HepG2 (cell line): Measurements from ENCODE around the gene TBC1D14. TPM values are rescaled to one million over a fixed set of nuclear protein-coding genes. Genes with fewer than 3 reads are reported as not detected.
A peak's percentile ranks its signal among the peaks of the same experiment; 100 is the strongest.

Source experiments
- ATAC-seq: fragments of 200-7000 bp; cut with Tn5 transposase; 3 replicates; pipeline ENCODE4 v1.9.1; 2020; ENCODE audit warnings: mild to moderate bottlenecking, moderate library complexity
- BruUV-seq: library from RNA; stranded (reverse); fragments of 400-500 nt; replicated peaks from 2 replicates; lab custom pipeline; 2021; lab: Mats Ljungman, UMichigan
- CTCF ChIA-PET: fragments of 300-600 bp; formaldehyde crosslinking; extraction: SDS; loops from one replicate; lab custom pipeline; 2021; ENCODE audit warnings: low total read pairs, inconsistent platforms, low intra/inter-chr PET ratio; lab: Yijun Ruan, JAX
- POLR2A ChIA-PET: fragments of 350-600 bp; sonication (Branson Sonifier 250); formaldehyde crosslinking; loops from one replicate; lab custom pipeline; 2020; ENCODE audit warnings: antibody characterized with exemption, inconsistent platforms; lab: Yijun Ruan, JAX
- DNase-seq: peaks from one replicate; pipeline ENCODE4 v3.0.0-alpha.2; 2015; ENCODE audit warnings: low spot score
- FAIRE-seq: peaks from 3 replicates; lab custom pipeline; 2011; peaks lifted over from hg19 to GRCh38; lab: Jason Lieb, UNC
- H2AFZ ChIP-seq: one replicate; pipeline ENCODE4 v1.6.1; 2011; ENCODE audit warnings: low read length, inconsistent platforms
- H3K27ac ChIP-seq: fragments of 300-600 bp; 3 replicates; pipeline ENCODE4 v1.8.0; 2011; ENCODE audit warnings: mixed run types, mild to moderate bottlenecking, mixed read lengths, low read length, inconsistent platforms; ENCODE audit not compliant: insufficient read depth; ENCODE audit errors: extremely low read length
- H3K27me3 ChIP-seq, 2 experiments: fragments of 200-600 bp in 1 of 2; 2 replicates in 1 of 2; 3 replicates in 1 of 2; pipeline versions ENCODE4 v1.6.0 to v1.8.0; 2011; ENCODE audit warnings: low read length in 2 of 2, mild to moderate bottlenecking in 2 of 2, moderate library complexity in 2 of 2, inconsistent platforms in 1 of 2; ENCODE audit not compliant: insufficient read depth in 2 of 2, control insufficient read depth in 1 of 2
- H3K36me3 ChIP-seq, 2 experiments: fragments of 200-600 bp in 1 of 2; replicated peaks in 1 of 2; 2 replicates in 1 of 2; 3 replicates in 1 of 2; pipeline versions ENCODE4 v1.5.1 to v1.8.0; 2011; ENCODE audit warnings: low read length in 2 of 2, inconsistent platforms in 1 of 2; ENCODE audit not compliant: insufficient read depth in 2 of 2, control insufficient read depth in 1 of 2
- H3K4me1 ChIP-seq: 2 replicates; pipeline ENCODE4 v1.5.1; 2012; ENCODE audit warnings: low read length, inconsistent platforms; ENCODE audit not compliant: insufficient read depth
- H3K4me2 ChIP-seq: 2 replicates; pipeline ENCODE4 v1.6.0; 2011; ENCODE audit warnings: low read depth, low read length, inconsistent platforms
- H3K4me3 ChIP-seq, 3 experiments: fragments of 200-600 bp in 1 of 3; sonication (generic), shearing (Covaris generic) in 1 of 3; replicated peaks in 1 of 3; 2 replicates each; pipeline ENCODE4 v1.5.1; 2011 to 2016; ENCODE audit warnings: low read length in 3 of 3, inconsistent platforms in 2 of 3, low read depth in 2 of 3, mild to moderate bottlenecking in 2 of 3, control low read depth in 1 of 3, mixed read lengths in 1 of 3; ENCODE audit not compliant: insufficient read depth in 1 of 3
- H3K79me2 ChIP-seq: one replicate; pipeline ENCODE4 v1.6.1; 2011; ENCODE audit warnings: low read length, inconsistent platforms; ENCODE audit not compliant: insufficient read depth
- H3K9ac ChIP-seq: 2 replicates; pipeline ENCODE4 v1.6.0; 2011; ENCODE audit warnings: mild to moderate bottlenecking, low read depth, low read length, inconsistent platforms; ENCODE audit not compliant: insufficient read depth
- H3K9me3 ChIP-seq: 2 replicates; pipeline ENCODE4 v1.5.1; 2012; ENCODE audit warnings: mild to moderate bottlenecking, low read length
- H4K20me1 ChIP-seq: 2 replicates; pipeline ENCODE4 v1.6.0; 2011; ENCODE audit warnings: inconsistent platforms, mild to moderate bottlenecking, low read length, moderate library complexity; ENCODE audit not compliant: insufficient read depth
- ATF7-NPFF ChIP-seq: sonication (generic); formaldehyde crosslinking; IDR thresholded peaks from 2 replicates; pipeline ENCODE4 v1.8.1; 2023; ENCODE audit warnings: mild to moderate bottlenecking, low read depth, missing genetic modification reagents, moderate library complexity
- CAMTA2 ChIP-seq: sonication (generic); formaldehyde crosslinking; IDR thresholded peaks from 2 replicates; pipeline ENCODE4 v1.4.0; 2020; ENCODE audit warnings: mild to moderate bottlenecking, missing genetic modification reagents, borderline replicate concordance
- HDAC1 ChIP-seq: sonication (generic); formaldehyde crosslinking; IDR thresholded peaks from 2 replicates; pipeline ENCODE4 v1.5.1; 2020; ENCODE audit warnings: mild to moderate bottlenecking, missing genetic modification reagents
- HNF1A ChIP-seq, 2 experiments: sonication (generic) in 1 of 2; formaldehyde crosslinking in 1 of 2; IDR thresholded peaks; 2 replicates each; pipeline versions ENCODE4 v1.4.0 to v1.6.1; 2016 to 2020; ENCODE audit warnings: borderline replicate concordance in 1 of 2, low read depth in 1 of 2, mild to moderate bottlenecking in 1 of 2, missing genetic modification reagents in 1 of 2
- KMT2B ChIP-seq: IDR thresholded peaks from 2 replicates; pipeline ENCODE4 v1.6.1; 2016; ENCODE audit warnings: missing genetic modification reagents, missing compliant biosample characterization
- RFX3 ChIP-seq: IDR thresholded peaks from 2 replicates; pipeline ENCODE4 v1.6.1; 2016; ENCODE audit warnings: missing biosample characterization, missing genetic modification reagents
- SAP130 ChIP-seq: IDR thresholded peaks from 2 replicates; pipeline ENCODE4 v1.6.1; 2016; ENCODE audit warnings: low read depth
- TAF15 ChIP-seq: fragments of 200-400 bp; formaldehyde crosslinking; IDR thresholded peaks from one replicate; pipeline ENCODE4 v1.6.1; 2018; ENCODE audit warnings: mild to moderate bottlenecking, low read depth, low read length; ENCODE audit not compliant: poor library complexity, severe bottlenecking
- TRIM24 ChIP-seq: sonication (generic); formaldehyde crosslinking; IDR thresholded peaks from 2 replicates; pipeline ENCODE4 v1.8.0; 2022; ENCODE audit warnings: mild to moderate bottlenecking, missing genetic modification reagents
- WIZ ChIP-seq: sonication (generic); formaldehyde crosslinking; IDR thresholded peaks from 2 replicates; pipeline ENCODE4 v1.5.1; 2020; ENCODE audit warnings: mild to moderate bottlenecking, missing genetic modification reagents
- ZMYM2 ChIP-seq: sonication (generic); formaldehyde crosslinking; IDR thresholded peaks from 2 replicates; pipeline ENCODE4 v1.8.0; 2022; ENCODE audit warnings: mild to moderate bottlenecking, missing genetic modification reagents
- ZNF143 ChIP-seq: sonication (generic); formaldehyde crosslinking; IDR thresholded peaks from 2 replicates; pipeline ENCODE4 v1.4.0; 2020; ENCODE audit warnings: missing genetic modification reagents
- ZNF281 ChIP-seq: sonication (generic); formaldehyde crosslinking; IDR thresholded peaks from 2 replicates; pipeline ENCODE4 v1.4.0; 2020; ENCODE audit warnings: missing genetic modification reagents, borderline replicate concordance
- ZNF441 ChIP-seq: sonication (generic); formaldehyde crosslinking; IDR thresholded peaks from 2 replicates; pipeline ENCODE4 v1.7.0; 2021; ENCODE audit warnings: missing genetic modification reagents, borderline replicate concordance
- ZNF451 ChIP-seq: sonication (generic); formaldehyde crosslinking; IDR thresholded peaks from 2 replicates; pipeline ENCODE4 v1.5.0; 2020; ENCODE audit warnings: mild to moderate bottlenecking, missing genetic modification reagents
- ZNF557 ChIP-seq: sonication (generic); formaldehyde crosslinking; IDR thresholded peaks from 2 replicates; pipeline ENCODE4 v1.4.0; 2020; ENCODE audit warnings: missing genetic modification reagents
- ZSCAN25 ChIP-seq: sonication (generic); formaldehyde crosslinking; IDR thresholded peaks from 2 replicates; pipeline ENCODE4 v1.8.0; 2022; ENCODE audit warnings: mild to moderate bottlenecking, missing genetic modification reagents
- WGBS: methylation state at CpG from one replicate; pipeline ENCODE4 v1.1.6; 2017; ENCODE audit warnings: low lambda C conversion rate; 5-methylcytosine and 5-hydroxymethylcytosine counted together
- in situ Hi-C: cut with HindIII; loops from 2 replicates; pipeline ENCODE4 v1.10.0; 2017; ENCODE audit warnings: low pct_unique_long_range_greater_than_20kb; ENCODE audit not compliant: extremely low pct_ligation_motif_present
- intact Hi-C: fragments of 100-400 bp; cut with micrococcal nuclease; formaldehyde crosslinking; loops from one replicate; pipeline ENCODE4 v1.10.0; 2022; ENCODE audit not compliant: unreplicated experiment
- polyA plus RNA-seq, 8 experiments: library from polyadenylated mRNA; depleted of rRNA in 3 of 8; stranded (reverse) in 7 of 8; unstranded in 1 of 8; fragments of >200 nt; fragmentation: Illumina TruSeq in 4 of 8; extraction: Trizol in 4 of 8; gene quantifications; 2 replicates each; pipeline versions ENCODE4 v1.2.1 to v1.2.3, GENCODE V29; 2011 to 2016; ENCODE audit warnings: low read depth in 4 of 8, missing spikeins in 1 of 8, mixed read lengths in 1 of 8; ENCODE audit not compliant: insufficient read depth in 1 of 8
- total RNA-seq, 5 experiments: library from RNA; depleted of rRNA; stranded (reverse); fragments of >200 nt; fragmentation: Illumina TruSeq; extraction: Trizol; gene quantifications; 2 replicates each; pipeline ENCODE4 v1.2.3, GENCODE V29; 2016; ENCODE audit warnings: low read depth in 1 of 5

Gene TBC1D14
- total and polyA plus RNA-seq, 2 of the 13 experiments (the other 11 are each of a cell fraction or from before 2014, with no cell fraction given) = 29.5 to 46.5 TPM

- Histone ChIP-seq H3K4me2 (peak overlapping the region; percentile 24; the same call in 1 of the 2 replicates), H3K36me3 (no peaks in the 10 kb centered on the region), H3K4me3 (no peak overlapping the region), H3K9ac (peak overlapping the region; percentile 13), H2AFZ (no peak overlapping the region), H3K9me3 (no peaks in the 10 kb centered on the region), H3K79me2 (no peaks in the 10 kb centered on the region), H3K27me3 (no peaks in the 10 kb centered on the region), H3K27ac (peak overlapping the region; percentile 78), H4K20me1 (no peaks in the 10 kb centered on the region), H3K4me1 (peaks cover 93% of the 10 kb centered on the region)
- WGBS = 72% methylated on average over 17 of the region's 27 CpGs
- peak; percentile 62 for DNase-seq
- POLR2A ChIA-PET = interaction anchor here (1.1 to 11.5 kb wide), 4 partner anchors 8 to 153 kb away, joined by 3 to 215 read pairs (median 5); no protein-coding TSS in a partner anchor
- ATAC-seq = 0 out of 3 replicates have a peak, but pooled peaks have one; percentile 2
- in situ Hi-C loops (loop anchor here (10.0 kb wide), 1 partner anchor 172 kb away; no protein-coding TSS in a partner anchor), intact Hi-C loops (loop anchor here (10.0 kb wide), 1 partner anchor 142 kb away; the partner anchor contains the start of gene TADA2B)
- CTCF ChIA-PET = no interaction called here
- FAIRE-seq = no peak
- BruUV-seq = no TSS peak
- TF ChIP-seq WIZ (CRISPR knock-in tag) = no peak
- TF ChIP-seq TRIM24 (CRISPR knock-in tag) = no peak
- 0 out of 2 replicates have a peak, but pooled peaks have one; percentile 13 for TF ChIP-seq ZNF441 (CRISPR knock-in tag)
- TF ChIP-seq TAF15 = no peak
- TF ChIP-seq ZNF557 = no peak
- no peak for TF ChIP-seq ZNF143 (CRISPR knock-in tag)
- no peak for TF ChIP-seq ZSCAN25 (CRISPR knock-in tag)
- no peak for TF ChIP-seq HNF1A (IDR thresholded peaks at IDR 0.05; ENCODE audit: low read depth)
- TF ChIP-seq HNF1A (CRISPR knock-in tag; IDR thresholded peaks at IDR 0.05; ENCODE audit: borderline replicate concordance) = 0 out of 2 replicates have a peak, but pooled peaks have one; percentile 44
- no peak for TF ChIP-seq CAMTA2 (CRISPR knock-in tag)
- TF ChIP-seq ZNF281 (CRISPR knock-in tag) = no peak
- TF ChIP-seq SAP130 (CRISPR knock-in tag) = peak; percentile 34; the same call in 1 of the 2 replicates
- TF ChIP-seq RFX3 = no peak
- TF ChIP-seq KMT2B (CRISPR knock-in tag) = no peak
- 0 out of 2 replicates have a peak, but pooled peaks have one; percentile 25 for TF ChIP-seq HDAC1
- TF ChIP-seq ZMYM2 (CRISPR knock-in tag) = peak; percentile 74; the same call in 1 of the 2 replicates
- TF ChIP-seq ZNF451 (CRISPR knock-in tag) = no peak
- TF ChIP-seq ATF7-NPFF (CRISPR knock-in tag) = 0 out of 2 replicates have a peak, but pooled peaks have one; percentile 20
Observed at GRCh38 chr4:6902318-6903042, 7.1 kb upstream of the TBC1D14 start.
